A673 (cell line): ENCODE data around the gene BICD1. TPM values are rescaled to one million over a fixed set of nuclear protein-coding genes. Genes with fewer than 3 reads are reported as not detected.

Experiments
- BruUV-seq: library from RNA; stranded (reverse); fragments of 400-500 nt; replicated peaks from 2 replicates; lab custom pipeline; 2021; lab: Mats Ljungman, UMichigan
- CTCF ChIA-PET: fragments of 300-600 bp; sonication (Branson Sonifier 250); formaldehyde crosslinking; loops from one replicate; lab custom pipeline; 2022; ENCODE audit warnings: antibody characterized with exemption; lab: Charles Lee
- POLR2A ChIA-PET: fragments of 300-600 bp; sonication (Branson Sonifier 250); formaldehyde crosslinking; loops from one replicate; lab custom pipeline; 2022; ENCODE audit warnings: antibody characterized with exemption; ENCODE audit not compliant: low non-redundant PET; lab: Charles Lee
- DNase-seq: peaks from one replicate; pipeline ENCODE4 v3.0.0-alpha.2; 2015; ENCODE audit warnings: low spot score
- H3K27ac ChIP-seq: fragments of 200-600 bp; sonication (generic); 2 replicates; pipeline ENCODE4 v1.5.1; 2016; ENCODE audit warnings: mixed run types, low read depth, mild to moderate bottlenecking, mixed read lengths, antibody characterized with exemption, low read length; ENCODE audit not compliant: poor library complexity, severe bottlenecking
- H3K27me3 ChIP-seq: fragments of 200-600 bp; sonication (generic); replicated peaks from 2 replicates; pipeline ENCODE4 v1.6.1; 2017; ENCODE audit warnings: mixed run types, low read depth, mild to moderate bottlenecking, mixed read lengths, antibody characterized with exemption, low read length; ENCODE audit not compliant: insufficient read depth, poor library complexity
- H3K36me3 ChIP-seq: fragments of 200-600 bp; sonication (generic); 2 replicates; pipeline ENCODE4 v1.6.1; 2016; ENCODE audit warnings: mixed run types, mild to moderate bottlenecking, mixed read lengths, antibody characterized with exemption, low read length; ENCODE audit not compliant: insufficient read depth, poor library complexity, severe bottlenecking
- H3K4me1 ChIP-seq: fragments of 200-600 bp; sonication (generic); 2 replicates; pipeline ENCODE4 v1.6.1; 2017; ENCODE audit warnings: mixed run types, mild to moderate bottlenecking, mixed read lengths, antibody characterized with exemption, low read length; ENCODE audit not compliant: insufficient read depth, poor library complexity, severe bottlenecking
- H3K4me3 ChIP-seq: fragments of 200-600 bp; sonication (generic); 2 replicates; pipeline ENCODE4 v1.5.1; 2016; ENCODE audit warnings: low read depth, mixed run types, mild to moderate bottlenecking, mixed read lengths, low read length; ENCODE audit not compliant: poor library complexity, severe bottlenecking
- H3K9me3 ChIP-seq: fragments of 200-600 bp; sonication (generic); 2 replicates; pipeline ENCODE4 v1.6.1; 2016; ENCODE audit warnings: mixed run types, low read depth, mild to moderate bottlenecking, mixed read lengths, antibody characterized with exemption, low read length; ENCODE audit not compliant: poor library complexity, severe bottlenecking
- CTCF ChIP-seq: fragments of 300-800, 200-600 bp; sonication (generic); conservative IDR thresholded peaks from 2 replicates; pipeline ENCODE4 v1.5.1; 2017; ENCODE audit warnings: low read depth, mild to moderate bottlenecking, antibody characterized with exemption, low read length, moderate library complexity, mixed read lengths
- EZH2 ChIP-seq: fragments of 200-600 bp; sonication (generic); IDR thresholded peaks from 2 replicates; pipeline ENCODE4 v1.6.1; 2017; ENCODE audit warnings: borderline replicate concordance, low read depth, mild to moderate bottlenecking, mixed read lengths, antibody characterized with exemption, low read length; ENCODE audit not compliant: poor library complexity, severe bottlenecking
- intact Hi-C: fragments of 100-400 bp; cut with micrococcal nuclease; formaldehyde crosslinking; loops from one replicate; pipeline ENCODE4 v1.10.0; 2022; ENCODE audit not compliant: unreplicated experiment
- total RNA-seq: library from RNA; stranded (reverse); gene quantifications from 2 replicates; pipeline ENCODE4 v1.2.3, GENCODE V29; 2021

The BICD1 gene
- total RNA-seq, 1 experiment from 2014 or later, result 50.2 TPM

- no peak for TF ChIP-seq CTCF
- no peak for TF ChIP-seq EZH2
- Histone ChIP-seq H3K4me1 (peaks cover 23% of the 10 kb centered on the region), H3K36me3 (no peaks in the 10 kb centered on the region), H3K27ac (no peak overlapping the region), H3K9me3 (no peaks in the 10 kb centered on the region), H3K27me3 (no peaks in the 10 kb centered on the region), H3K4me3 (no peak overlapping the region)
- ChIA-PET POLR2A (no interaction called here), CTCF (interaction anchor here (0.5 kb wide), 1 partner anchor 525 kb away, joined by 4 read pairs; no protein-coding TSS in a partner anchor)
- intact Hi-C loops, result no loop called here
- DNase-seq, result no peak
- BruUV-seq, result no TSS peak
Observed at GRCh38 chr12:32178341-32179010, 71.8 kb downstream of the BICD1 start.

GRCh38 chr12:32179011-32179395, 72.4 kb downstream of the BICD1 start:
- CTCF ChIA-PET, result no interaction called here
- H3K27me3 ChIP-seq, result no peaks in the 10 kb centered on the region
- intact Hi-C loops, result no loop called here
- POLR2A ChIA-PET, result no interaction called here
- H3K36me3 ChIP-seq, result no peaks in the 10 kb centered on the region
- DNase-seq, result peak; percentile 46
- no TSS peak for BruUV-seq
- TF ChIP-seq CTCF (no peak), EZH2 (no peak)
- H3K4me3 ChIP-seq, result no peak overlapping the region
- peaks cover 23% of the 10 kb centered on the region for H3K4me1 ChIP-seq
- no peak overlapping the region for H3K27ac ChIP-seq
- H3K9me3 ChIP-seq, result no peaks in the 10 kb centered on the region

- no peak for DNase-seq
- H3K4me1 ChIP-seq, result peaks cover 23% of the 10 kb centered on the region
- H3K9me3 ChIP-seq, result no peaks in the 10 kb centered on the region
- TF ChIP-seq EZH2, result no peak
- no peaks in the 10 kb centered on the region for H3K36me3 ChIP-seq
- no peak overlapping the region for H3K4me3 ChIP-seq
- ChIA-PET POLR2A (no interaction called here), CTCF (no interaction called here)
- intact Hi-C loops, result loop anchor here (10.0 kb wide), 1 partner anchor 63 kb away; no protein-coding TSS in a partner anchor
- no peaks in the 10 kb centered on the region for H3K27me3 ChIP-seq
- no TSS peak for BruUV-seq
- no peak overlapping the region for H3K27ac ChIP-seq
Observed at GRCh38 chr12:32181498-32182175, 75.0 kb downstream of the BICD1 start.
